GM10847 (cell line): ENCODE measurements around the gene COL21A1.

Experiments
- POLR2A ChIP-seq: IDR thresholded peaks from 2 replicates; pipeline ENCODE4 v1.6.1; 2011; ENCODE audit not compliant: insufficient read length; ENCODE audit errors: extremely low read depth

Gene COL21A1

GRCh38 chr6:56065408-56065807 lies 182.0 kb downstream of the COL21A1 start:
- TF ChIP-seq POLR2A, result no peak

GRCh38 chr6:56062836-56063235 lies 184.5 kb downstream of the COL21A1 start:
- no peak for TF ChIP-seq POLR2A

GRCh38 chr6:56058636-56059035 lies 188.7 kb downstream of the COL21A1 start:
- TF ChIP-seq POLR2A, result no peak

GRCh38 chr6:56055081-56055704 lies 192.2 kb downstream of the COL21A1 start:
- TF ChIP-seq POLR2A, result no peak

GRCh38 chr6:56051202-56051598 lies 196.2 kb downstream of the COL21A1 start:
- TF ChIP-seq POLR2A, result no peak

- TF ChIP-seq POLR2A, result no peak
These were observed 196.7 kb downstream of the COL21A1 start for GRCh38 chr6:56050530-56051201.

GRCh38 chr6:56048601-56049000 lies 198.8 kb downstream of the COL21A1 start:
- no peak for TF ChIP-seq POLR2A

- no peak for TF ChIP-seq POLR2A
These were observed 199.3 kb downstream of the COL21A1 start for GRCh38 chr6:56047931-56048540.

- no peak for TF ChIP-seq POLR2A
These were observed 200.8 kb downstream of the COL21A1 start for GRCh38 chr6:56046576-56046975.

GRCh38 chr6:56043761-56044160 lies 203.6 kb downstream of the COL21A1 start:
- TF ChIP-seq POLR2A, result no peak

GRCh38 chr6:56043076-56043475 lies 204.3 kb downstream of the COL21A1 start:
- no peak for TF ChIP-seq POLR2A

- TF ChIP-seq POLR2A, result no peak
These were observed 205.8 kb downstream of the COL21A1 start for GRCh38 chr6:56041591-56041990.

GRCh38 chr6:56040889-56041301 lies 206.5 kb downstream of the COL21A1 start:
- no peak for TF ChIP-seq POLR2A

GRCh38 chr6:56040223-56040622 lies 207.2 kb downstream of the COL21A1 start:
- TF ChIP-seq POLR2A, result no peak

GRCh38 chr6:56038764-56039163 lies 208.6 kb downstream of the COL21A1 start:
- TF ChIP-seq POLR2A, result no peak

- TF ChIP-seq POLR2A, result no peak
These were observed 209.8 kb downstream of the COL21A1 start for GRCh38 chr6:56037601-56038000.

GRCh38 chr6:56036916-56037600 lies 210.3 kb downstream of the COL21A1 start:
- TF ChIP-seq POLR2A, result no peak

- no peak for TF ChIP-seq POLR2A
These were observed 214.0 kb downstream of the COL21A1 start for GRCh38 chr6:56033401-56033800.
